BE2C (cell line): ENCODE results near the gene RORC.

Experiments
- DNase-seq: peaks from one replicate; pipeline ENCODE4 v3.0.0-alpha.2; 2020
- H3K27me3 ChIP-seq: fragments of 250-450 bp; sonication (Bioruptor Pico); 2 replicates; pipeline ENCODE4 v1.5.1; 2020; ENCODE audit warnings: mild to moderate bottlenecking
- H3K36me3 ChIP-seq: fragments of 250-450 bp; sonication (Bioruptor Pico); 2 replicates; pipeline ENCODE4 v1.5.1; 2020; ENCODE audit warnings: mild to moderate bottlenecking
- H3K4me1 ChIP-seq: fragments of 250-450 bp; sonication (Bioruptor Pico); 2 replicates; pipeline ENCODE4 v1.5.1; 2020
- H3K4me3 ChIP-seq: 2 replicates; pipeline ENCODE4 v1.5.1; 2011; ENCODE audit warnings: low read depth, low read length
- H3K9me3 ChIP-seq: fragments of 250-450 bp; sonication (Bioruptor Pico); 2 replicates; pipeline ENCODE4 v1.5.1; 2020
- TF ChIP-seq, protein P1 (sequence below): IDR thresholded peaks from 2 replicates; pipeline ENCODE4 v1.5.1; 2012; ENCODE audit warnings: mild to moderate bottlenecking, low read depth, low read length

RORC gene

DNA sequence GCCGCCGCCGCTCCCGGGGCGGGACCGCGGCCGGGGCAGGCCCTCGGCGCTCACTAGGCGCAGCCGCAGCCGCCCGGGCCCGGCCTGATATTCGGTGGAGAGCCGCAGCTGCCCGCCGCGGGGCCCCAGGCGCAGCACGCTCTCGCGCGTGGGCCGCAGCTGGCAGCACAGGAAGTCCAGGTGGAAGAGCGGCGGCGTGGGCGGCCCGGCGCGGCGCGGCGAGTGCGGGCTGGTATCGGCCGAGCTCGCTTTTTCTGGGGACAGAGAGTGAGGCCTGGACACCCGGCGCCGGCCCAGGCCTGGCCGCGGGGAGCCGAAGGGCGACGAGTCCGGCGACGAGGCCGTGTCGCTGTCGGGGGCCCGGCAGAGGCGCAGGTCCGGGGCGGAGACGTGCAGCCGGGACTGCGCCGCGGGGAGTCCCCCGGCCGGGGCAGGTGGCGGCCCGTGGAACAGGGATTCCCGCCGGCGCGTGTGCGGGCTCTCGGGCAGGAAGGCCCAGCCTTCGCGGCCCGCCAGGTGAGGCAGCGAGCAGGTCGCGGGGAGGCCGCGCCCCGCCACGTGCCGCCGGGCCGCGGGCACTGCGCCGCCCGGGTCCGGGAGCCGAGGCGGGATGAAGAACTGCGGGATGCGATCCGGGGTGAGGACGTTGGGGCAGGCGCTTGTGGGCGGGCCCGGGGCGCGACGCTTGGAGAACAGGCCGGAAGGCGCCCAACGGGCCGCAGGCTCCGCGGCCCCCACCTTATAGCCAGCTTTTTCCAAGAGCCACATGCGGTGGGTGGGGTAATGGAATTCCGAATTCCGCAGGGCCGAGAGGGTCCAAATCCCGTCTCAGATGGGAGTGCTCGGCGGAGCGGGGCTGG is 6.8 kb upstream of the RORC start:
- peaks cover 9% of the 10 kb centered on the region for H3K4me1 ChIP-seq
- no peak overlapping the region for H3K4me3 ChIP-seq
- DNase-seq, result no peak
- TF ChIP-seq, protein P1, sequence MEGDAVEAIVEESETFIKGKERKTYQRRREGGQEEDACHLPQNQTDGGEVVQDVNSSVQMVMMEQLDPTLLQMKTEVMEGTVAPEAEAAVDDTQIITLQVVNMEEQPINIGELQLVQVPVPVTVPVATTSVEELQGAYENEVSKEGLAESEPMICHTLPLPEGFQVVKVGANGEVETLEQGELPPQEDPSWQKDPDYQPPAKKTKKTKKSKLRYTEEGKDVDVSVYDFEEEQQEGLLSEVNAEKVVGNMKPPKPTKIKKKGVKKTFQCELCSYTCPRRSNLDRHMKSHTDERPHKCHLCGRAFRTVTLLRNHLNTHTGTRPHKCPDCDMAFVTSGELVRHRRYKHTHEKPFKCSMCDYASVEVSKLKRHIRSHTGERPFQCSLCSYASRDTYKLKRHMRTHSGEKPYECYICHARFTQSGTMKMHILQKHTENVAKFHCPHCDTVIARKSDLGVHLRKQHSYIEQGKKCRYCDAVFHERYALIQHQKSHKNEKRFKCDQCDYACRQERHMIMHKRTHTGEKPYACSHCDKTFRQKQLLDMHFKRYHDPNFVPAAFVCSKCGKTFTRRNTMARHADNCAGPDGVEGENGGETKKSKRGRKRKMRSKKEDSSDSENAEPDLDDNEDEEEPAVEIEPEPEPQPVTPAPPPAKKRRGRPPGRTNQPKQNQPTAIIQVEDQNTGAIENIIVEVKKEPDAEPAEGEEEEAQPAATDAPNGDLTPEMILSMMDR, result no peak
- H3K27me3 ChIP-seq, result no peaks in the 10 kb centered on the region
- H3K36me3 ChIP-seq, result no peaks in the 10 kb centered on the region
- H3K9me3 ChIP-seq, result no peaks in the 10 kb centered on the region

DNA sequence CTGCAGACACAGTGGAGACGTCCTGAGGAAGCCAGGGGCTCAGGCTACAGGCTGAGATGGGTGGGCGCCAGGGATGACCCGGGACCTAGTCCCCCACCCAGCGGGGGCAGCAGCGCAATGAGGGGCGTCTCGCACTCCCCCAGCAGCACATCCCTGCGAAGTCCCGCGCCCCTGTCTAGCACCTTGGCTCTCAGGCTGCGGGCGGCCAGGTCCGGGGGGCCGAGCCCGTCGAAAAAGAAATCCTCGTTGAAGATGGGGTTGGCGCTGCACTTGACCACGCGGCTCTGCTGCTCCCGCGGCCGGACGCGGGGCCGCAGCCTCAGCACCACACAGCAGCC is 6.3 kb upstream of the RORC start:
- Histone ChIP-seq H3K4me3 (no peak overlapping the region), H3K27me3 (no peaks in the 10 kb centered on the region), H3K9me3 (no peaks in the 10 kb centered on the region), H3K4me1 (peaks cover 11% of the 10 kb centered on the region), H3K36me3 (no peaks in the 10 kb centered on the region)
- TF ChIP-seq, protein P1, result no peak
- DNase-seq, result no peak

DNA sequence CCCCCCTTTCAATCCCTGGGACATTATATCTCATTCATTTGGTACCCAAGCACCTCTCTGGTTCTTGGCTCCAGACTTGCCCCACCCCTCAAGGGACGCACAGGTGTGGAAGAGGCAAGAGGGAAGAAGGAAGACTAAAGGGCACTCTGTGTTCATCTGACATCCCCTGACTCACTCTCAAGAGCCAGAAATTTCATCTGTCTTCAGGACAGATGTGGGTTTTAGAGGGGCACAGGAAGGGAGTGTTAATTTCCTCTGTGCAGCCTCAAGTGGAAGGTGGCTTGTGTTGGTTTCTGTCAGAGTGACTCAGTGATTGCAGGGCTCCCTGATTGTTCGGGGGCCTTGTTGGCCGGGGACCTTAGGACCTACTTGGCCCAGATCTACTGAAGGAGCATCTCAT is 5.6 kb upstream of the RORC start:
- Histone ChIP-seq H3K27me3 (no peaks in the 10 kb centered on the region), H3K36me3 (no peaks in the 10 kb centered on the region), H3K4me3 (no peak overlapping the region), H3K4me1 (peaks cover 16% of the 10 kb centered on the region), H3K9me3 (no peaks in the 10 kb centered on the region)
- TF ChIP-seq, protein P1, result no peak
- no peak for DNase-seq

DNA sequence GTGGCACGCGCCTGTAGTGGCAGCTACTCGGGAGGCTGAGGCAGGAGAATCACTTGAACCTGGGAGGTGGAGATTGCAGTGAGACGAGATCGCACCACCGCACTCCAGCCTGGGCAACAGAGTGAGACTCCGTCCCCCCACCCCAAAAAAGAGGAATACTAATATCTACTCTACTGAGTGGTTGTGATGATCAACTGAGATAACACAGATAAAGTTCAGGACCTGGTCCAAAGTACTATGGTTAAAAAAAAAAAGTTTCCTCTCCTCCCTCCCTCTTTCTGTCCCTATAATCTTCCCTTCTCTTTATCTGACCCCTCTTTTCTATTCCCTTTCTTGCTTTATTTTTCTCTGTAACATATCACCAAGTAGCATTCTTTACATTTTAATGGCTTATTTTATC is 4.0 kb upstream of the RORC start:
- Histone ChIP-seq H3K27me3 (no peaks in the 10 kb centered on the region), H3K36me3 (no peaks in the 10 kb centered on the region), H3K4me3 (no peak overlapping the region), H3K9me3 (no peaks in the 10 kb centered on the region), H3K4me1 (peaks cover 20% of the 10 kb centered on the region)
- TF ChIP-seq, protein P1, result no peak
- DNase-seq, result no peak

DNA sequence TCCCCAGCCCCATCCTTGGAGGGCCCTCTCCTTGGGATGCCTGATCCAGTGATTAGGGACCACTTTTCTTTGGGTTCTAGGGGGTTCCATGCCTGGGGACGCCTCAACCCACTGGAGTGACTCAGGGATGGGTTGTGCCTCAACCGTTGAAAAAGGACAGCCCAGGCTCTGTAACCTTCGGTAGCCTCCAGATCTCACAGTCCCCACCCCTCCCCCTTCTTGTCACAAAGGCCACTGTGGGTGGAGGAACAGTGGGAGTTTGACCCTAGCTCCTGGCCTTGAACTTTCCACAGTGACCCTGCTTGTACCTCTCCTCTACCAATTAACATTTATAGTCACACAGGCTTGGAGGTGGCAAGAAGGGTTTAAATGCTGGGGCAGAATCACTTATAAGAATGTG is 2.6 kb upstream of the RORC start:
- TF ChIP-seq, protein P1, result no peak
- peaks cover 31% of the 10 kb centered on the region for H3K4me1 ChIP-seq

DNA sequence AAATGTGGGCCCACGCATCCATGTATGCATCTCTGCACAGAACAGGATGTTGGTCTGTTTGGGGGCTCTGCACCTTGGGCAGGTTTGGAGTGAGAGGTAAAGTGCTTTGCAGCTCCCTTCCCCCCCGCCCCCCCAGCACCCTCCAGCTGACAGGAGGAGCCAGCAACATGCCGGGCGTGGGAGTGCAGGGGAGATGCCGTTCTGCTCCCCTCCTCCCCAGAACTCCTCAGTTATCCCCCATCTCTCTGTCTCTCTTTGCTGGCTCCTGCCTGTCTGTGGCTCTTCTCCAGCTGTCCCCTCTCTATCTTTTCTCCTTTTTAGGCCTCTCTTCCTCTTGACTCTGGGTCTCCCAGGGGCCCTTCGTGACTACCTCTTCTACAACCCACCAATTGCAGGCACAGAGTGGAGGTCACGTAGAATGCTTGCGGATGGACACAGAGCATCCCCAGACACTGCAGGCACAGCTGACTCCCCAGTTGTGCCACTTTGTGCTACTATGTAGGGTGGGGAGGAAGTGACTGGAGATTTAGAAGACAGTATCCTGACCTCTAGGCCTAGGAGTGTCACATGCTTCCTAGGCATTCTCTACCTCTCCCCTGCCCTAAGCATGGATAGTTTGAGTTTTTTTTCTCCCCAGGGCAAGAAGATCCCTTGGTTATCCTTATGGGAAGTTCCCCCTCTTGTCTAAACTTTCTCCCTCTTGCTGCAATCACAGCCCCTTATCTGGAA is 1.7 kb upstream of the RORC start:
- TF ChIP-seq, protein P1, result no peak

More for the DNA sequence above, 2.6 kb upstream of the RORC start:
- no peak for DNase-seq
- H3K9me3 ChIP-seq, result no peaks in the 10 kb centered on the region
- no peaks in the 10 kb centered on the region for H3K36me3 ChIP-seq
- no peaks in the 10 kb centered on the region for H3K27me3 ChIP-seq
- no peak overlapping the region for H3K4me3 ChIP-seq

More for the DNA sequence above, 1.7 kb upstream of the RORC start:
- Histone ChIP-seq H3K27me3 (no peaks in the 10 kb centered on the region), H3K9me3 (no peaks in the 10 kb centered on the region), H3K4me3 (no peak overlapping the region), H3K36me3 (no peaks in the 10 kb centered on the region), H3K4me1 (peaks cover 37% of the 10 kb centered on the region)
- no peak for DNase-seq
